Activated T-cell treated with anti-CD3 and anti-CD28 coated beads, Interleukin-2, amount 50 U/mL, for 4 hours (primary cell): Measurements from ENCODE around the gene ZDHHC1. TPM values are rescaled to one million over a fixed set of nuclear protein-coding genes. Genes with fewer than 3 reads are reported as not detected.

Source experiments
- ATAC-seq, 2 donors: fragments of 200-7000 bp; cut with Tn5 transposase; one replicate each; pipeline ENCODE4 v1.10.0; 2021
- DNase-seq: peaks from one replicate; pipeline ENCODE4 v3.0.0-alpha.2; 2020
- H3K27me3 Mint-ChIP-seq: one replicate; pipeline ENCODE4 v1.8.0; 2021; ENCODE audit warnings: low read depth, mixed read lengths
- H3K36me3 Mint-ChIP-seq: one replicate; pipeline ENCODE4 v1.8.0; 2022; ENCODE audit warnings: mixed read lengths; ENCODE audit not compliant: insufficient read depth
- H3K4me1 Mint-ChIP-seq: one replicate; pipeline ENCODE4 v1.8.0; 2021; ENCODE audit warnings: low read depth, mixed read lengths
- H3K4me3 Mint-ChIP-seq: one replicate; pipeline ENCODE4 v1.8.0; 2021; ENCODE audit warnings: mild to moderate bottlenecking, moderate library complexity, mixed read lengths
- H3K9me3 Mint-ChIP-seq: one replicate; pipeline ENCODE4 v1.8.0; 2021; ENCODE audit warnings: mixed read lengths
- total RNA-seq, 3 donors: library from RNA; stranded (reverse); gene quantifications; one replicate each; pipeline ENCODE4 v1.2.1, GENCODE V29; 2021

Gene ZDHHC1
- total RNA-seq, 3 donors from 2014 or later = 0.61 to 0.99 (median 0.79) TPM

GRCh38 chr16:67442581-67443255, 26.4 kb upstream of the ZDHHC1 start:
- Mint-ChIP-seq H3K9me3 (no peaks in the 10 kb centered on the region), H3K4me1 (no peaks in the 10 kb centered on the region), H3K36me3 (peaks cover 13% of the 10 kb centered on the region), H3K27me3 (no peaks in the 10 kb centered on the region), H3K4me3 (no peak overlapping the region)
- DNase-seq (no peak), ATAC-seq (no peak)

- no peak overlapping the region for H3K4me3 Mint-ChIP-seq
- ATAC-seq = no peak
- H3K27me3 Mint-ChIP-seq = no peaks in the 10 kb centered on the region
- H3K36me3 Mint-ChIP-seq = peaks cover 18% of the 10 kb centered on the region
- H3K9me3 Mint-ChIP-seq = no peaks in the 10 kb centered on the region
- H3K4me1 Mint-ChIP-seq = no peaks in the 10 kb centered on the region
- no peak for DNase-seq
Measured at GRCh38 chr16:67441907-67442306, 25.6 kb upstream of the ZDHHC1 start.

GRCh38 chr16:67441271-67441753, 25.0 kb upstream of the ZDHHC1 start:
- Mint-ChIP-seq H3K9me3 (no peaks in the 10 kb centered on the region), H3K4me3 (no peak overlapping the region), H3K27me3 (no peaks in the 10 kb centered on the region), H3K36me3 (peaks cover 22% of the 10 kb centered on the region), H3K4me1 (no peaks in the 10 kb centered on the region)
- no peak for DNase-seq
- no peak for ATAC-seq

- DNase-seq = no peak
- Mint-ChIP-seq H3K4me1 (no peaks in the 10 kb centered on the region), H3K9me3 (no peaks in the 10 kb centered on the region), H3K36me3 (peaks cover 22% of the 10 kb centered on the region), H3K4me3 (no peak overlapping the region), H3K27me3 (no peaks in the 10 kb centered on the region)
- ATAC-seq = no peak
Measured at GRCh38 chr16:67438824-67439393, 22.6 kb upstream of the ZDHHC1 start.

GRCh38 chr16:67438098-67438791, 22.0 kb upstream of the ZDHHC1 start:
- DNase-seq (no peak), ATAC-seq (no peak)
- Mint-ChIP-seq H3K4me1 (no peaks in the 10 kb centered on the region), H3K4me3 (no peak overlapping the region), H3K36me3 (peaks cover 22% of the 10 kb centered on the region), H3K9me3 (no peaks in the 10 kb centered on the region), H3K27me3 (no peaks in the 10 kb centered on the region)

- no peak for DNase-seq
- no peak for ATAC-seq
- Mint-ChIP-seq H3K4me1 (no peaks in the 10 kb centered on the region), H3K4me3 (no peak overlapping the region), H3K9me3 (no peaks in the 10 kb centered on the region), H3K27me3 (peaks cover under 1% of the 10 kb centered on the region), H3K36me3 (peaks cover 22% of the 10 kb centered on the region)
Measured at GRCh38 chr16:67437513-67437912, 21.2 kb upstream of the ZDHHC1 start.

GRCh38 chr16:67436640-67437193, 20.4 kb upstream of the ZDHHC1 start:
- Mint-ChIP-seq H3K4me3 (no peak overlapping the region), H3K4me1 (peaks cover 2% of the 10 kb centered on the region), H3K27me3 (peaks cover 4% of the 10 kb centered on the region), H3K36me3 (peaks cover 22% of the 10 kb centered on the region), H3K9me3 (no peaks in the 10 kb centered on the region)
- no peak for DNase-seq
- ATAC-seq = no peak

GRCh38 chr16:67435758-67436164, 19.5 kb upstream of the ZDHHC1 start:
- Mint-ChIP-seq H3K36me3 (peaks cover 22% of the 10 kb centered on the region), H3K27me3 (peaks cover 4% of the 10 kb centered on the region), H3K9me3 (no peaks in the 10 kb centered on the region), H3K4me3 (no peak overlapping the region), H3K4me1 (peaks cover 5% of the 10 kb centered on the region)
- ATAC-seq (no peak), DNase-seq (no peak)

- Mint-ChIP-seq H3K9me3 (no peaks in the 10 kb centered on the region), H3K4me1 (peaks cover 8% of the 10 kb centered on the region), H3K27me3 (peaks cover 21% of the 10 kb centered on the region), H3K36me3 (peaks cover 13% of the 10 kb centered on the region), H3K4me3 (no peak overlapping the region)
- DNase-seq (no peak), ATAC-seq (no peak)
Measured at GRCh38 chr16:67433131-67433719, 16.9 kb upstream of the ZDHHC1 start.

GRCh38 chr16:67432506-67432890, 16.2 kb upstream of the ZDHHC1 start:
- peaks cover 21% of the 10 kb centered on the region for H3K27me3 Mint-ChIP-seq
- H3K36me3 Mint-ChIP-seq = peaks cover 7% of the 10 kb centered on the region
- H3K4me1 Mint-ChIP-seq = peaks cover 8% of the 10 kb centered on the region
- no peaks in the 10 kb centered on the region for H3K9me3 Mint-ChIP-seq
- no peak for ATAC-seq
- DNase-seq = no peak
- peak overlapping the region; percentile 5 for H3K4me3 Mint-ChIP-seq

GRCh38 chr16:67431775-67432505, 15.7 kb upstream of the ZDHHC1 start:
- Mint-ChIP-seq H3K4me1 (peaks cover 8% of the 10 kb centered on the region), H3K27me3 (peaks cover 21% of the 10 kb centered on the region)

GRCh38 chr16:67430977-67431774, 14.9 kb upstream of the ZDHHC1 start, which contains the start of gene HSD11B2:
TSS of gene HSD11B2 (plus strand) at chr16:67431121. CDS start at chr16:67431249, 128 bp downstream.
- Mint-ChIP-seq H3K9me3 (no peaks in the 10 kb centered on the region), H3K36me3 (no peaks in the 10 kb centered on the region), H3K27me3 (peaks cover 27% of the 10 kb centered on the region), H3K4me3 (peak within 1 kb of the TSS; percentile 78), H3K4me1 (peaks cover 8% of the 10 kb centered on the region)
- ATAC-seq = peak; percentile 59 to 65
- no peak for DNase-seq

More at GRCh38 chr16:67431775-67432505, 15.7 kb upstream of the ZDHHC1 start:
- no peak for ATAC-seq
- H3K4me3 Mint-ChIP-seq = peak overlapping the region; percentile 65
- no peaks in the 10 kb centered on the region for H3K9me3 Mint-ChIP-seq
- no peak for DNase-seq
- peaks cover 5% of the 10 kb centered on the region for H3K36me3 Mint-ChIP-seq

- DNase-seq = peak; percentile 35
- ATAC-seq = peak; percentile 59 to 61
- Mint-ChIP-seq H3K4me3 (peak overlapping the region; percentile 78), H3K4me1 (peaks cover 8% of the 10 kb centered on the region), H3K27me3 (peaks cover 30% of the 10 kb centered on the region), H3K9me3 (no peaks in the 10 kb centered on the region), H3K36me3 (no peaks in the 10 kb centered on the region)
Measured at GRCh38 chr16:67430504-67430976, 14.3 kb upstream of the ZDHHC1 start.
